Calu3 (cell line): ENCODE results near the gene BSDC1. TPM values are rescaled to one million over a fixed set of nuclear protein-coding genes. Genes with fewer than 3 reads are reported as not detected.
"Not testable (repeated sequence)": the region's sequence is repeated elsewhere in the genome, so short reads cannot be mapped to it uniquely, and the experiment has no call there.

Experiments
- Bru-seq: library from RNA; stranded (reverse); fragments of 400-500 nt; gene quantifications from one replicate; lab custom pipeline; 2021; lab: Mats Ljungman, UMichigan
- BruChase-seq, 2 experiments: library from RNA; stranded (reverse); fragments of 400-500 nt; gene quantifications; one replicate each; lab custom pipeline; 2021; lab: Mats Ljungman, UMichigan
- BruUV-seq: library from RNA; stranded (reverse); fragments of 400-500 nt; replicated peaks from 2 replicates; lab custom pipeline; 2021; lab: Mats Ljungman, UMichigan
- CTCF ChIA-PET: fragments of 300-600 bp; sonication (Branson Sonifier 250); formaldehyde crosslinking; loops from one replicate; lab custom pipeline; 2022; ENCODE audit warnings: antibody characterized with exemption; lab: Charles Lee
- DNase-seq: peaks from one replicate; pipeline ENCODE4 v3.0.0; 2022
- H3K27ac Mint-ChIP-seq: one replicate; pipeline ENCODE4 v1.8.0; 2022; ENCODE audit warnings: mixed read lengths; ENCODE audit not compliant: unreplicated experiment
- H3K27me3 Mint-ChIP-seq: one replicate; pipeline ENCODE4 v1.8.0; 2022; ENCODE audit warnings: mixed read lengths; ENCODE audit not compliant: unreplicated experiment
- H3K36me3 Mint-ChIP-seq: one replicate; pipeline ENCODE4 v1.8.0; 2022; ENCODE audit warnings: mild to moderate bottlenecking, moderate library complexity, mixed read lengths; ENCODE audit not compliant: insufficient read depth, unreplicated experiment
- H3K4me1 Mint-ChIP-seq: one replicate; pipeline ENCODE4 v1.8.0; 2022; ENCODE audit warnings: mild to moderate bottlenecking, low read depth, mixed read lengths; ENCODE audit not compliant: unreplicated experiment
- H3K4me3 Mint-ChIP-seq: one replicate; pipeline ENCODE4 v1.8.0; 2022; ENCODE audit warnings: mild to moderate bottlenecking, low read depth, moderate library complexity, mixed read lengths; ENCODE audit not compliant: unreplicated experiment
- H3K9me3 Mint-ChIP-seq: one replicate; pipeline ENCODE4 v1.8.0; 2022; ENCODE audit warnings: low read depth, mixed read lengths; ENCODE audit not compliant: unreplicated experiment
- CTCF ChIP-seq: fragments of 200-600 bp; IDR thresholded peaks from one replicate; pipeline ENCODE4 v1.8.0; 2022; ENCODE audit warnings: antibody characterized with exemption; ENCODE audit not compliant: unreplicated experiment
- intact Hi-C: fragments of 100-400 bp; cut with micrococcal nuclease; formaldehyde crosslinking; loops from one replicate; pipeline ENCODE4 v1.10.0; 2022; ENCODE audit not compliant: unreplicated experiment
- long read RNA-seq: library from polyadenylated mRNA; stranded (forward); transcript quantifications from one replicate; pipeline ENCODE4 v2.0.0, GENCODE V29; 2022
- total RNA-seq: library from RNA; stranded (reverse); gene quantifications from 2 replicates; pipeline ENCODE4 v1.2.3, GENCODE V29; 2022

BSDC1 gene
- total RNA-seq (48.5 and 49.4 TPM in 2 replicates), Bru-seq, nascent RNA (percentile 76 among the genes with signal in this experiment), BruChase-seq, experiment 1, labeled RNA remaining after a 6-hour chase (percentile 71 among the genes with signal in this experiment), BruChase-seq, experiment 2, labeled RNA remaining after a 2-hour chase (percentile 72 among the genes with signal in this experiment)
- long read RNA-seq, transcript BSDC1-206 (11 exons, 2,846 nt), result major isoform, 20 of 56 reads
- long read RNA-seq, partial matches to known transcripts, result 10 of 56 reads
- long read RNA-seq, other reads (novel, unspliced or antisense), result 21 of 56 reads

GRCh38 chr1:32394141-32394889, at the start of gene BSDC1:
TSS of gene BSDC1 (minus strand) at chr1:32394441. CDS start at chr1:32394414, 27 bp downstream.
- BruUV-seq, result no TSS peak
- Mint-ChIP-seq H3K9me3 (no peaks in the 10 kb centered on the region), H3K4me1 (peaks cover 11% of the 10 kb centered on the region), H3K27ac (peak within 1 kb of the TSS; percentile 93), H3K36me3 (peaks cover 23% of the 10 kb centered on the region), H3K27me3 (no peaks in the 10 kb centered on the region), H3K4me3 (peak within 1 kb of the TSS; percentile 97)
- intact Hi-C loops, result no loop called here
- CTCF ChIA-PET, result interaction anchor here (1.0 to 1.5 kb wide), 5 partner anchors 9 to 179 kb away, joined by 3 to 7 read pairs (median 3); partner anchors contain the start of gene MARCKSL1
- TF ChIP-seq CTCF, result no peak
- peak; percentile 99 for DNase-seq

- H3K4me1 Mint-ChIP-seq, CTCF ChIA-PET, BruUV-seq, H3K9me3 Mint-ChIP-seq, intact Hi-C loops, H3K4me3 Mint-ChIP-seq, H3K36me3 Mint-ChIP-seq, H3K27ac Mint-ChIP-seq, DNase-seq: not testable (repeated sequence)
- peaks cover 45% of the 10 kb centered on the region for H3K27me3 Mint-ChIP-seq
Observed at GRCh38 chr1:32441467-32441866, 47.2 kb upstream of the BSDC1 start.

- H3K27ac Mint-ChIP-seq, H3K4me3 Mint-ChIP-seq, BruUV-seq, DNase-seq, H3K4me1 Mint-ChIP-seq, H3K9me3 Mint-ChIP-seq, H3K36me3 Mint-ChIP-seq, intact Hi-C loops: not testable (repeated sequence)
- H3K27me3 Mint-ChIP-seq, result peaks cover 28% of the 10 kb centered on the region
- CTCF ChIA-PET, result interaction anchor here (0.6 kb wide), 1 partner anchor 66 kb away, joined by 6 read pairs; no protein-coding TSS in a partner anchor
Observed at GRCh38 chr1:32438777-32439176, 44.5 kb upstream of the BSDC1 start.

- Mint-ChIP-seq H3K36me3 (no peaks in the 10 kb centered on the region), H3K4me1 (no peaks in the 10 kb centered on the region), H3K27me3 (peaks cover 22% of the 10 kb centered on the region), H3K4me3 (no peak overlapping the region), H3K9me3 (peaks cover 5% of the 10 kb centered on the region), H3K27ac (no peak overlapping the region)
- CTCF ChIA-PET, result no interaction called here
- TF ChIP-seq CTCF, result no peak
- BruUV-seq, result no TSS peak
- intact Hi-C loops, result no loop called here
- DNase-seq, result no peak
Observed at GRCh38 chr1:32438136-32438535, 43.9 kb upstream of the BSDC1 start.

GRCh38 chr1:32431736-32432400, 37.6 kb upstream of the BSDC1 start:
- no TSS peak for BruUV-seq
- Mint-ChIP-seq H3K27ac (no peak overlapping the region), H3K36me3 (no peaks in the 10 kb centered on the region), H3K4me1 (peaks cover 12% of the 10 kb centered on the region), H3K27me3 (peaks cover 31% of the 10 kb centered on the region), H3K9me3 (no peaks in the 10 kb centered on the region), H3K4me3 (no peak overlapping the region)
- no peak for TF ChIP-seq CTCF
- intact Hi-C loops, result no loop called here
- DNase-seq, result no peak
- CTCF ChIA-PET, result no interaction called here
